CD4-positive, alpha-beta T cell treated with Interleukin-21 for 1 hour (primary cell): ENCODE data around the gene KIFC1.

Source experiments
- DNase-seq: peaks from one replicate; pipeline ENCODE4 v3.0.0-alpha.2; 2020

KIFC1 gene

DNA sequence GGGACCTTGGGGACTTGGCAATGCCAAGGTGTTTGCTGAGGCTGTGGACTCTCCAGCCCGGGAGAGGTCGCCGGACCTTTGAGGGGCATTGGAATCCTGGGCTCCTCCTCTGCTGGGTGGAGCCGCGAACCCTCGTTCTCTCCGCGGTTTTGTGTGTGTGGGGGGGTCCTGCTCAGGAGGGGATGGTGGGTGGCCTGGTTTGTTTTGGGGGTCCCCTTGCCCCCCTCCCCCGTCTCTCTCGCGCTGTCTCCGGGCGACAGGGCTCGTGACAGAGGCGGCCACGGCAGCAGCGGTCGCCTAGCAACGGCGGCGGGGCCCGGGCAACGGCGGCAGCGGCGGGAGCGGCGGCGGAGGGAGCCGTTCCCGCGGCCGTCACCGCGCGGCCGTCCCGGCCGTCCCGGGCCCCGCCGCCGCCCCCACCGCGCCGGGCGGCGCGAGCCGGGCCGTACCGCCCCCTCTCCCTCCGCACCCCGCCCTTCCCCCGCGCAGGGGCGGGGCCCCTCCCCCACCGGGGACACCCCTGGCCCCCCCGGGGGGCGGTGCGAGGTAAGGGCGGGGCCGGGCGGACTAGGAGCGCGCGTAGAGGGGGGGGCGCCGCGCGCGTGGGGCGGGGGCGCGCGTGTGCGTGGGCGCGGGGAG, 36.1 kb downstream of the KIFC1 start:
- DNase-seq: peak; percentile 79

DNA sequence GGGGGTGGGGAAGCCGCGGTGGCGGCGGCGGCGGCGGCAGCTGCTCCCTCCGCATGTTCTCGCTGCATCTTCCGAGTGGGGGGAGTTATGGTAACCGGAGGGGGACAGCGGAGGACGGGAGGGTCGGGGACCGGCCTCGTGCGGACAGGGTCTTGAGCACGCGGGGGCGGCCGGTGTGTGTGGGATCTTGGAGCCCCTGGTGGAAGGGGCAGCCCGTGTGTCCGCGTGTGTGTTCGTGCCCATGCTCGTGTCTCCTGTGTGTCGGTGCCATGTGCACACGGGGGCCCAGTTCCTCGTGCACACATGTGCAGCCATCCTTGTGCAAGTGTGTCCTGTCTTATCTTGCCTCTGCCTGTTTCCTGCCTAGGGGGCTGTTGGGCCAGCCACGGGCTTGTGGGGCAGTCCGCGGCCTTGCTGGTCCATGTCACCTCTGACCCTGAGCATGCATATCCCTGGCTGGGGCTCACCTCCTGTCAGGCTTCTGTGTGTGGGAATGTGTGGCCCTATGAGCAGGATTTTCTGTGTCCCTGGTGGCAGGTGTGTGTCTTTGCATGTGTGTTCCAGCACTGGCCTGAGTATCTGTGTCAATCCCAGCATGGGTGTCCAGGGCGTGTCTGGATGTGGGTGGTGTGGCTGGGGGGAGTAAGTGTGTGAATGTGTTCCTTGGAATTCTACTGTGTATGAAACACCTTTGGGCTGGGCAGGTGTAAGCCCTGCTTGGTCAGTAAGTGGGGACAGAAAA, 36.8 kb downstream of the KIFC1 start:
- peak; percentile 46 for DNase-seq

DNA sequence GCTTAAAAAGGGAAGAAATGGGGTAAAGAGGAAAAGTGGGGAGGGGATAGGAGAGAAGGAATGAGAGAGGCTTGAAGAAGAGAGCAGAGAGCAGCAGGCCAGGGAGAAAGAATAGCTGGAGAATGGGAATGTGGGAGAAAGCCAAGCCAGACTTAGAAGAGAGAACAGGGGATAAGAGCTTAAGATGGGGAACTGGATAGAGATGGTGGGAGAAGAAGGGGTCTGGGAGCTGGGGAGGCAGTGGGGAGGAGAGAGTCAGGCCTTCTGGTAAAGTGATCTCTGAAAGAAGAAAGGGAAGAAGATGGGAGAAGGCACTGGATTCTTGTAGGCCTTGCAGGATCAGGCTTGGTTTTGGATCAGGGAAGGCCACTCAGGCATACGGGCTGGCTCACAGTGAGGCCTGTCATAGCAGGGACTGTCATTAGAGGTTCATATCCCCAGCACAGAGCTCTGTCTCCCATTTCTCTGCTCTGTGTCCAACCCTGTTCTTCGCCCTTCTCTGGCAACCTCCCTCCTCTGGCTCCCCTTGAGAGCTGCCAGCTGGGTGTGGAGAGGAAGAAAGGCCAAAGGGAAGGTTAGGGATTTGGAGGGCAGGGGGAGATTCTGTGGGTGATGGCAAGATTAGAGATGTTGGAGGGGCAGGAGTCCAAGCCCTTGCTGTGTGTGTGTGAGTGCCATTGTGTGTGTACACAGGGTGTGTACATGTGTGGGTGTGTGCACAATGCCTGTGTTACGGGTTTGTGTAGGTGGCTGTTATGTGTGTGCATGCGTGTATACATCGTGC, 37.5 kb downstream of the KIFC1 start:
- peak; percentile 9 for DNase-seq

DNA sequence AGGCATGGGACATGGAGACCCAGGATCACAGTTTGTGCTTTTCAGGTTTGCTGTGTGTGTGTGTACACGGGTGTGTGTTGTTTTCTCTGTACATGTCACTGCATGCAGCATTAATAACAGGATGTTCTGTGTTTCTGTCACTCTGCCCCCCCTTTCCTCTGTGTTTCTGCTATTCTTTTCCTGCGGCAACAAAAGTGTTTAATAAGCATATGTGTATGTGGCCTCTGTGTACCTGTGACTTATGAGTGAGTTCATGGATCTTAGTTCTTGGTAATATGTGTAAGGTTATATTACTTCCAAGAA, 38.1 kb downstream of the KIFC1 start:
- peak; percentile 63 for DNase-seq

DNA sequence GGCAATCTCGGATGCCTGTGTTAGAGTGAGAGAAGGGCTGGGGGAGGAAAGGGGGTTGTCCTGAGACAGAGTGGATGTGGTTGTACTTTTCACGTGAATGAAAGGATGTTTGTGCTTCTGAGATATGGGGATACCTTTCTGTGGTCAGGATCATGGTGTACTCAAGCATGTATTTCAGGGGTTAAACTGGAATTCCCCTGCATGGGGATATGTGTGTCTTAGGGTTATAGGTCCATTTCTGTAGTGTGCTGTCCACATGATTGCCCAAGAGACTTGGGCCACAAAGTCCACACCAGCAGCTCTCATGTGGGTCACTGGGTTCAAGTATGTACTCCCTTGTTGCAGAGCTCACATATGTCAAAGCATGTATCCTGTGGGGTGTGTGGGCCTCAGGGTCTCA, 38.7 kb downstream of the KIFC1 start:
- peak; percentile 48 for DNase-seq

DNA sequence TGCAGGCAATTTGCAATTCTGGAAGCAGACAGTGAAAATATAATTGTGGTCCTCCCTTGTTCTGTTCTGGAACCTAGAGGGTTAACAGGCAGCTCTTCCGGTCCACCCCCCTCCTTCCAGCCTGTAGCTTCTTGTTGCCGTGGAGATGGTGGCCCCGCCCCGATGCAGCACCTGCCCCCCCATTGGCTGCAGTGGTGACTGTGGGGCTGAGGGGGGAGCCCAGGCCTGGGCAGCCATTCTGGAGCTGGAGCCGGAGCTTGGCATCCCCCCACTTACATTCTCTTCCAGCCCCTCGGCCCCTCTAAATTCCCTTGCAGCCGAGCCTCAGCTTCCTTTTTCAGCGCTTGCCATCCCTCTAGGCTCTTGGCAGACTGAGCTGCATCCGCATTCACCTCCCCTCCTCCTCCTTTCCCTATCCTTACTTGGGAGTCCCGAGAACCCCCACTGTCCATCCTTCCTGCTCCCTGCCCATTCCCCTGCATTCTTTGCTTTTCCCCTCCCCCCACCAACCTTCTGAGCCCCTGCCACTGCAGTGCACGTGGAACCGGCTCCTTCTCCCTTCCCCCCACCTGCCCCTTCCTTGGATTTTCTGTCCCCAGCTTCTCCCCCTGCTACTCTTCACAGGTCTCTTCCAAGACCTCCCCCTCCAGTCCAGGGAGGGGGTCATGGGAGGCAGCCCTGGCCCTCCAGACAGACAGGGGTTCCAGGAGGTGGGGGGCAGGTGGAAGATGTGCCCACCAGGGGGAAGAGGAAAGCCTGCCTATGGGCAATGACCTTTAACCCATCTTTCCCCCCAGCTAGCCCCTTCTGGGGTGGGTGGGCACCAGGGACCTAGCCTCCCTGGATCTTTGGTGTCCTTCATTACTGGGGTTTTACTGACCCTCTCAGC, 39.6 kb downstream of the KIFC1 start:
- peak; percentile 90 for DNase-seq

DNA sequence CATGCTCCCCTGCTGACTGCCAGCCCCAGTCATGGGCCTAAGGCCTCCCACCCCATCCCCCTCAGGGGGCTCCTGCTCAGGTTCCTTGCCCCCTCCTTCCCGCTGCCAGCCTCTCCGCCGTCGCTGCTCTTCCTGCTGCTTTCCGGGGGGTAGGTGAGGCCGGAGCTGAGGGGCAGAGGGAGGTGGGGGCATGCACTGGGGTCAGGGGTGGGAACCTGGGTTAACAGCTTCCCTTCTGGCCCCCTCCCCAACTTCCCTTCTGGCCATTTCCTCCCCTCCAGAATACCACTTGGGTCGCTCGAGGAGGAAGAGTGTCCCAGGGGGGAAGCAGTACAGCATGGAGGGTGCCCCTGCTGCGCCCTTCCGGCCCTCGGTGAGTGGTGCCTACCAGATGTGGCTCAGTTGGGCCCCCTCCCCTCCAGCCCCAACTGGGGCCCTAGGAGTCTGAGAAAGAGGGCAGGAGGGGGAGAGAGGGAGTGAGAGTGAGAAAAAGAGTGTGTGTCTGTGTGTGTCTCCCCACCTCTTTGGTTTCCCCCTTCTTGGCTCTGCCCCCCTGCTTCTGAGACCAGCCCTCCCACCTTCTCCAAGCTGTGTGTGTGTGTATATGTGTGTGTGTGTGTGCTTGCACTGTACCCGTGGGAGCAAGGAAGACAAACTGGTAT, 40.4 kb downstream of the KIFC1 start:
- DNase-seq: peak; percentile 23

DNA sequence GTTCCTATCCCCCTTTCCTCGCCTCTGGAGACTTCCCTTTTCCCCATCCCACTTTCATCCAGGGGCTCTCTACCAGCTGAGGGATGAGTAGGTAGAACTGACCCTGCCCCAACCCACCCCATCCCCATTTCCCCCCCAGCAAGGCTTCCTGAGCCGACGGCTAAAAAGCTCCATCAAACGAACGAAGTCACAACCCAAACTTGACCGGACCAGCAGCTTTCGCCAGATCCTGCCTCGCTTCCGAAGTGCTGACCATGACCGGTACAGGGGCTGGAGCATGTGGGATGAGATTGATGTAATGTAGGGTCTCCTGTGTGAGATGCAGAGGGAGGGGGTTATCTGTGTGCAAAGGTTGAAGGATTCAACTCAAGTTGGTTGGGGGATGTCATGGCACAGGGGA, 40.9 kb downstream of the KIFC1 start:
- DNase-seq: no peak

DNA sequence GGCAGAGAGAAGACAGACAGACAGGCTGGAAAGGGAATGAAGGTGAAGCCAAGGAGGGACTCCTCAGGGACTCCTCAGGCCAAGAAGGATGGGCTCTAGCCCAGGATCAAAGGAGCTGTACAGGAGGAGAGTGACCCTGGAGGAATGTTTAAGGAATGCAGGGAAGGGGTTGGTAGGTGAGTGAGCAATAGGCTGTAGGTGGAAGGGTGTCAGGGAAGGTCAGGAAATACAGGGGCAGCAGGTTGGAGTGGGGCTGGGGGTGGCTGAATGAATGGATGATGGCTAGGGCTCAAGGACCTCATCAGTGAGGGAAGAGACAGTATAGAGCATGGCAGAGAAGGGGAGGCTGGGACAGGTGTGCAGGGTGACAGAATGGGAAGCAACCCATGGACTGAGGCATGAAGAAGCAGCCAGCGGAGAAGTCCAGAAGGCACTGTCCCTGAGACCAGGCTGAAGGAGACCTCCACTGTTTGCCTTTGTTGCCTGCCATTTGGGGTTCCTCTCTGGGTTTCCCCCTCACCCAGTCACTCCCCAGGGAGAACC, 41.4 kb downstream of the KIFC1 start:
- no peak for DNase-seq

DNA sequence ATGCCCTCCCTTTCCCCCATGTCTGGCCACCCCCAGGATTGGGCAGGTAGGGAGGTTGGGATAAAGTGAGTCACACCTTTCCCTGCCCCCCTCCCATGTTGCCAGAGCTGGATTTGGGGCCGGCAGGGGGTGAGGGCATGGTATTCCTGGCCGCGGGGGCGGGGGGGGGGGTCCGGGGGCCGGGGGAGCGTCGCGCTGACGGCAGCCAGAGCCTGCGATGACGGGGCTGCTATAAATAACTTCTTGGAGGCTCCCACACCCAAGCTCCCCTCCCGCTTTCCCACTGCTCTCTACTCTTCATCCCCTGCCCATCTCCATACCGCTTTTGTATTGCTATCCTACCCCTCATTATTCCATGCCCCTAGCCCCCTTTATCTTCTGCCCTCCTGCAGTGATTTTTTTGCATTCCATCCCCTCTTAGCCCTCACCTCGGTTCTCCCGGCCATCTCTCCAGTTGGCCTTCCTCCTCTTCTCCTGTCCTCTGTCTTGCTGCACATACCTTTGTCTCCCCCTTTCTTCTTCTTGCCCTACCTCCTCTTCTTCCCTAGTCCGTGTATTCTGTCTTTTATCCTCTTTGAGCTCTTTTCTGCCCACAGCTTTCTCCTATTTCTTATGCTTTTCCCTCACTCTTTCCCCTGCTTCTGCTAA, 42.0 kb downstream of the KIFC1 start:
- no peak for DNase-seq

DNA sequence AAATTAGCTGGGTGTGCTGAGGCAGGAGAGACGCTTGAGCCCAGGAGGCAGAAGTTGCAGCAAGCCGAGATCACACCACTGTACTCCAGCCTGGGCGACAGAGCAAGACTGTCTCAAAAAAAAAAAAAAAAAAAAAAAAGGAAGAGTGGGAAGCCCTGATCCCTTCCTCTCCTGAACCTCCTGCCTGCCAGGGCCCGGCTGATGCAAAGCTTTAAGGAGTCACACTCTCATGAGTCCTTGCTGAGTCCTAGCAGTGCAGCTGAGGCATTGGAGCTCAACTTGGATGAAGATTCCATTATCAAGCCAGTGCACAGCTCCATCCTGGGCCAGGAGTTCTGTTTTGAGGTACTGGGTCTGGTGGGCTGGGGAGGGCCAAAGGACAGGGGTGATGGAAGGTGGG, 43.3 kb downstream of the KIFC1 start:
- no peak for DNase-seq

DNA sequence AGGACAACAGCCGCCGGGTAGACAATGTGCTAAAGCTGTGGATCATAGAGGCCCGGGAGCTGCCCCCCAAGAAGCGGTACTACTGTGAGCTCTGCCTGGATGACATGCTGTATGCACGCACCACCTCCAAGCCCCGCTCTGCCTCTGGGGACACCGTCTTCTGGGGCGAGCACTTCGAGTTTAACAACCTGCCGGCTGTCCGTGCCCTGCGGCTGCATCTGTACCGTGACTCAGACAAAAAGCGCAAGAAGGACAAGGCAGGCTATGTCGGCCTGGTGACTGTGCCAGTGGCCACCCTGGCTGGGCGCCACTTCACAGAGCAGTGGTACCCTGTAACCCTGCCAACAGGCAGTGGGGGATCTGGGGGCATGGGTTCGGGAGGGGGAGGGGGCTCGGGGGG, 46.0 kb downstream of the KIFC1 start:
- DNase-seq: no peak

DNA sequence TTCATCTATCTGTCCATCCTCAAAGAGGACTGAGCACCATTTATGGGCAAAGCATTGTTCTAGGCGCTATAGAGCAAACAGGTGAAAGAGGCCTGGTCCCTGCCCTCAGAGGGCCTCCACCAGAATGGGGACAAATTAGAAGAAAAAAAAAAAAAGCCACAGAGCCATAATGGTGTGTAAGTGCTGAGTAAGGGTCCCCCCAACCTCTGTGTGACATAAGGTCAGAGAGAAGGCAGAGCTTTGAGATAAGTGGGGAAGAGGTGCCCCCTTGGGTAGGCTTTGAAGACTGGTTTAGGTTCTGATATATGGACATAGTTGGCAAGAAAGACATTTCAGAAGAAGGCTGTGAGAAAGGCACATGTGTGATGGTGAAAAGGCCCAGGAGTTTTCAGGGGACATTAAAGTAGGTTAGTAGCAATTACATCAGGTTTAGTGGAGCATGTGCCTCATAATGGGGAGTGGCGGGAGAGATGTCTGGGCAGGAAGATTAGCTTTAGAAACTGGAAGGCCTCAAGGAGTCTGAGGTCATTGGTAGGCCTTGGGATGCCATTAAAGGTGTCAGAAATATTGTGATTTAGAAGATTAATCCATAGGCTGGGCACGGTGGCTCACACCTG, 47.5 kb downstream of the KIFC1 start:
- DNase-seq: no peak

DNA sequence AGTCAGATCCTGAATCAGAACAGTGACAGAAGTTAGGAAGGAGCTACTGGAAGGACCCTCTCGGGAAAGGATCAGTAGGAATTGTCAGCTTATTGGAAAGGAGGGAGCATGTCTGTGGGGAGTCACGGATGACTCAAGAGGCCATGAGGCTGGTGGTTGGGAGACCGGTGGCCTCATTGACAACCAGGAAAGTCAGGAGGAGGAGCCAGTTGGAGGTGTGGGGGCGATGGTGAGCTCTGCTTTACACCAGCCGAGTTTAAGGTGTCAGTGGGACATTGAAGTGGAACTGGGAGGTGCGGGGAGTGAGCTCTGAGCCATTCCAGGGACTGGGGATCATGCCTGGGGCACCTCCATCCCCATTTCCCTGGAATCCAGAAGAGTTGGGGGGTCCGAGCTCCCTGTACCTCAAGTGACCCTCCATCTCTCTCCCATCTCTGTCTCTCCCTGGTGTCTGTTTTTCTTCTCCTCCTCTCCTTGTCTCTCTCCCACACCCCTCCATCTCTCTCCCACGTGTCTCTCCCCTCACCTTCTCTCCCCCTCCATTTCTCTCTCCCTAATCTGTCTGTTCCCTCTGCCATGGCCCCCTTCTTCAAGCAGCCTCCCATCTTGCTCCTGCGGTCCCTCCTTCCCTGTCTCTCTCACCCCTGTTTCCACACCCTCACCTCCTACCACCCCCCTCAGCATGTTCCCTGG, 48.5 kb downstream of the KIFC1 start:
- no peak for DNase-seq

DNA sequence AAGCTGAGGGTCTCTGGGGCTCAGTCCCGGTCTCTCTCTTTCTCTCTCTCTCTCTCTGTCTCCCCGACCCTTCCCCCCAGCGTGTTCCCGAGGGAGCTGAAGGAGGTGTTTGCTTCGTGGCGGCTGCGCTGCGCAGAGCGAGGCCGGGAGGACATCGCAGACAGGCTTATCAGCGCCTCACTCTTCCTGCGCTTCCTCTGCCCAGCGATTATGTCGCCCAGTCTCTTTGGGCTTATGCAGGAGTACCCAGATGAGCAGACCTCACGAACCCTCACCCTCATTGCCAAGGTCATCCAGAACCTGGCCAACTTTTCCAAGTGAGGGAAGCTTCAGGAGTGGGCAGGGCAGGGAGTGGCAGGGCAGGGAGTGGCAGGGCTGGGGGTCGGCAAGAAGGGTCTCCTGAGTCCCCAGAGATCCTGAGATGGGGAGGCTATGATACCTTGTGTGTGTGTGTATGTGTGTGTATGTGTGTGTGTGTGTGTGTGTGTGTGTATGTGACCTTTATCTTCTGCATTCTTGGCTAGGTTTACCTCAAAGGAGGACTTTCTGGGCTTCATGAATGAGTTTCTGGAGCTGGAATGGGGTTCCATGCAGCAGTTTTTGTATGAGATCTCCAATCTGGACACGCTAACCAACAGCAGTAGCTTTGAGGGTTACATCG, 49.2 kb downstream of the KIFC1 start:
- DNase-seq: no peak

DNA sequence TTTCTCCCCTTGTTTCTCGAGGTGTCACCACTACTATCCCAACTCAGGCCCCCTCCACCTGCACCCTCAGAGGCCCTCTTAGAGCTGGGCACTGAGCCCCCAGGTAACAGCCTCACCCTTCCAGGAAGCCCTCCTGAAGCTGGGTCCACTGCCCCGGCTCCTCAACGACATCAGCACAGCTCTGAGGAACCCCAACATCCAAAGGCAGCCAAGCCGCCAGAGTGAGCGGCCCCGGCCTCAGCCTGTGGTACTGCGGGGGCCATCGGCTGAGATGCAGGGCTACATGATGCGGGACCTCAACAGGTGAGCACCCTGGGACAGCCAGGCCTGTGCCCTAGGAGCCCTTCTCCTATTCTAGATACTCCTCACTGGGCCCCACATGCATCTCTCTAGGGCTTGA, 49.8 kb downstream of the KIFC1 start:
- DNase-seq: no peak

DNA sequence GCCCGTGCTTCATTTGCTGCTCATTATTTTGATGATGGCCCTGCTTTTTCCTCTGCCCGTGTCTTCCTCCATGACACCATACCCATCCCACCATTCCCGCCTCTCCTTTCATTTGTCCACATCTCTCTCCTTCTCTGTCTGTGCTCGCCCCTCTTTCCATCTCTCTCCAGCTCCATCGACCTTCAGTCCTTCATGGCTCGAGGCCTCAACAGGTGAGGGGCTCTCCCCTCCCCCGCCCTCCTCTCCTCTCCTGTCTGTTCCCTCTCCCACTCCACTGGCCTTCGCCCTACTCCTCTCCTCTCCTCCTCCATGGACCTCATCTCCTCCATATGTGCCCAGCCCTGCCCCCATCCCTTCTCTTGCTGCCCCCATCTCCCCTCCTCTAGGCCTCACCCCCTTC, 50.7 kb downstream of the KIFC1 start:
- no peak for DNase-seq

DNA sequence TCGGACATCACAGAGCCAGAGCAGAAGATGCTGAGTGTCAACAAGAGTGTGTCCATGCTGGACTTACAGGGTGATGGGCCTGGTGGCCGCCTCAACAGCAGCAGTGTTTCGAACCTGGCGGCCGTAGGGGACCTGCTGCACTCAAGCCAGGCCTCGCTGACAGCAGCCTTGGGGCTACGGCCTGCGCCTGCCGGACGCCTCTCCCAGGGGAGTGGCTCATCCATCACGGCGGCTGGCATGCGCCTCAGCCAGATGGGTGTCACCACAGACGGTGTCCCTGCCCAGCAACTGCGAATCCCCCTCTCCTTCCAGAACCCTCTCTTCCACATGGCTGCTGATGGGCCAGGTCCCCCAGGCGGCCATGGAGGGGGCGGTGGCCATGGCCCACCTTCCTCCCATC, 51.4 kb downstream of the KIFC1 start:
- no peak for DNase-seq

DNA sequence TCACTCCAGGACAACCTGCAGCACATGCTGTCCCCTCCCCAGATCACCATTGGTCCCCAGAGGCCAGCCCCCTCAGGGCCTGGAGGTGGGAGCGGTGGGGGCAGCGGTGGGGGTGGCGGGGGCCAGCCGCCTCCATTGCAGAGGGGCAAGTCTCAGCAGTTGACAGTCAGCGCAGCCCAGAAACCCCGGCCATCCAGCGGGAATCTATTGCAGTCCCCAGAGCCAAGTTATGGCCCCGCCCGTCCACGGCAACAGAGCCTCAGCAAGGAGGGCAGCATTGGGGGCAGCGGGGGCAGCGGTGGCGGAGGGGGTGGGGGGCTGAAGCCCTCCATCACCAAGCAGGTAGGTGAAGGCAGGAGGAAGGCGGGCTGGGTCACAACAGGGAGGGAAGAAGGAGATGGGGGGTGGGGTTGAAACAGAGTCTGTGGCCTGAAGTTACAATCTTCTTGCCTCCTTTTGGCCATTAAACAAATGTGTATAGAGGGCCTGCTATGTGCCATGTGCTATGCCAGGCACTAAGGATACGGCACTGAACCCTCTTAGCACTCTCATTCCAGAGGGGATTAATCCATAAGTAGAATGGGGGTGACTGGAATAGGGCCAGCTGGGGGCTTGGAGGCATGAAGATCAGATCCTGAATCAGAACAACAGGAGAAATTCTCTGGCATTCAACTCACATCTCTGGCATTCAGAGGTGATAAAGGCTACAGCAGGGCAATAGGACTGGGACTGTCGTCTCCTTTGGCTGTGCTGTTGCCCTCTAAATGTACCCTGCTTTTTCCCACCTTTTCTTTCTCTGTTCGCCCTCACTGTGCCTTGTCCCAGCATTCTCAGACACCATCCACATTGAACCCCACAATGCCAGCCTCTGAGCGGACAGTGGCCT, 52.2 kb downstream of the KIFC1 start:
- no peak for DNase-seq
